Breast epithelium (tissue), 4 donors: ENCODE data around the gene GPR31. TPM values are rescaled to one million over a fixed set of nuclear protein-coding genes. Genes with fewer than 3 reads are reported as not detected.

Experiments used
- DNase-seq, 2 donors: peaks; one replicate each; pipeline ENCODE4 v3.0.0-alpha.2; 2019; ENCODE audit warnings: low spot score in 2 of 2
- H3K27ac ChIP-seq, 2 donors: fragments of 200-600 bp; sonication (generic) in 1 of 2; one replicate each; pipeline ENCODE4 v1.5.1; 2016 to 2019; ENCODE audit warnings: mild to moderate bottlenecking in 1 of 2
- H3K27me3 ChIP-seq, 2 donors: fragments of 200-600 bp; sonication (generic) in 1 of 2; one replicate each; pipeline versions ENCODE4 v1.5.1 to v1.6.0; 2017 to 2019; ENCODE audit warnings: control low read depth in 1 of 2, mild to moderate bottlenecking in 1 of 2
- H3K36me3 ChIP-seq: fragments of 200-600 bp; one replicate; pipeline ENCODE4 v1.5.1; 2019
- H3K4me1 ChIP-seq, 2 donors: fragments of 200-600 bp; sonication (generic); one replicate each; pipeline ENCODE4 v1.5.1; 2016 to 2019; ENCODE audit warnings: control low read depth in 1 of 2
- H3K4me3 ChIP-seq, 3 donors: fragments of 200-600 bp; sonication (generic); 1 replicate in 2 of 3; 2 replicates in 1 of 3; pipeline ENCODE4 v1.5.1; 2016 to 2019; ENCODE audit warnings: mild to moderate bottlenecking in 3 of 3, moderate library complexity in 2 of 3
- H3K9me3 ChIP-seq, 2 donors: fragments of 200-600 bp; sonication (generic) in 1 of 2; one replicate each; pipeline ENCODE4 v1.5.1; 2016 to 2019; ENCODE audit warnings: control low read depth in 1 of 2
- POLR2A ChIP-seq: fragments of 450-650 bp; IDR thresholded peaks from one replicate; pipeline ENCODE4 v1.6.1; 2016; ENCODE audit warnings: antibody characterized with exemption, mild to moderate bottlenecking, moderate library complexity
- POLR2AphosphoS5 ChIP-seq, 3 donors: sonication (generic); formaldehyde crosslinking; IDR thresholded peaks; one replicate each; pipeline ENCODE4 v1.6.1; 2017; ENCODE audit warnings: antibody characterized with exemption in 3 of 3
- intact Hi-C: fragments of 100-400 bp; cut with DNase I; formaldehyde crosslinking; loops from one replicate; pipeline ENCODE4 v1.15.1; 2023; ENCODE audit warnings: low total_unique reads
- total RNA-seq, 3 donors: library from RNA; depleted of rRNA; stranded (reverse); fragments of >200 nt; gene quantifications; one replicate each; pipeline ENCODE4 v1.1.0, GENCODE V29; 2016
- TF ChIP-seq, protein P1 (sequence below), 3 donors: fragments of 450-650 bp; IDR thresholded peaks; one replicate each; pipeline ENCODE4 v1.5.1; 2016 to 2017; ENCODE audit warnings: antibody characterized with exemption in 3 of 3, mild to moderate bottlenecking in 3 of 3, moderate library complexity in 3 of 3

GPR31 gene
- total RNA-seq, 3 donors from 2014 or later, result not detected

DNA sequence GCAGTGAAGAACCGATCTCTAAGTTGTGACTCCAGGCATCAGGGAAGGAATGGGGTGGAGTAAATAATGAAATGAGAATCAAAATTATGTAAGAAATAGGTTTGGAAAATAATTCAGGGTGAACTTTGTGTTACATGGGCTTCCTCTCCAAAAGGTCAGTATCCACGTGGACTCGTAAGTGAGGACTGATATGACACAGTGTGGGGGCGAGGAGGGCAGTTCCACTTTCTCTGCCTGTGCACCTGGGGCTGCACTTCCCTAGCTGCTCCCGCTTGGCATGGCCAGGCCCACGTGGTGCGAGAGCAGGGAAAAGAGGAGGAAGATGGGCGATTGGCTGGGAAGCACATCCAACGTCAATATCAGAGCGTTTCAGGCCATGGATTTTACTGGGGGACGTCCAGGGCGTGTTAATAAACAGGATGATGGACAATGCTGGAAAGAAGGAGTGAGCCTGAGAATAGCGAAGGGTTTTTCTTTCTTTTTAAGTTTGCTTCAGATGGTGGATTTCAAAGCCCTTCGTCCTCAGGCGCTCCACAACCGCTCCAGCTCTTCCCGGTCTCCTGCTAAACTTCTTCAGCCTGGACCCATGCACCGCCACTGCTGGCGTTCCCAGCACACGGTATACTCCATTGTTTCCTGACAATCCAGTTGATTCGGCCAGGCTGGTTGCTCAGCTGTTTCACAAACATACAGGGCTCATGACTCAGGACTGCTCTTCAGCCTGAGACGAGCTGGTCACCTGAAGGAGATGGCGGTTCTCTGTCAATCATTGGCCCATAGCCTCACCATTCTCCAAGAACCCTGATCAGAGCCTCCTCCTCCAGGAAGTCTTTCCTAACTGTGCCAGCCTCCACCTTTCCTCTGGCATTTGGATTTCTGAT lies 23.1 kb downstream of the GPR31 start:
- H3K9me3 ChIP-seq, result no peaks in the 10 kb centered on the region
- no peaks in the 10 kb centered on the region for H3K36me3 ChIP-seq
- no peak overlapping the region for H3K4me3 ChIP-seq
- TF ChIP-seq POLR2A (no peak), POLR2AphosphoS5 (IDR thresholded peaks at IDR 0.05) (no peak)
- TF ChIP-seq, protein P1, sequence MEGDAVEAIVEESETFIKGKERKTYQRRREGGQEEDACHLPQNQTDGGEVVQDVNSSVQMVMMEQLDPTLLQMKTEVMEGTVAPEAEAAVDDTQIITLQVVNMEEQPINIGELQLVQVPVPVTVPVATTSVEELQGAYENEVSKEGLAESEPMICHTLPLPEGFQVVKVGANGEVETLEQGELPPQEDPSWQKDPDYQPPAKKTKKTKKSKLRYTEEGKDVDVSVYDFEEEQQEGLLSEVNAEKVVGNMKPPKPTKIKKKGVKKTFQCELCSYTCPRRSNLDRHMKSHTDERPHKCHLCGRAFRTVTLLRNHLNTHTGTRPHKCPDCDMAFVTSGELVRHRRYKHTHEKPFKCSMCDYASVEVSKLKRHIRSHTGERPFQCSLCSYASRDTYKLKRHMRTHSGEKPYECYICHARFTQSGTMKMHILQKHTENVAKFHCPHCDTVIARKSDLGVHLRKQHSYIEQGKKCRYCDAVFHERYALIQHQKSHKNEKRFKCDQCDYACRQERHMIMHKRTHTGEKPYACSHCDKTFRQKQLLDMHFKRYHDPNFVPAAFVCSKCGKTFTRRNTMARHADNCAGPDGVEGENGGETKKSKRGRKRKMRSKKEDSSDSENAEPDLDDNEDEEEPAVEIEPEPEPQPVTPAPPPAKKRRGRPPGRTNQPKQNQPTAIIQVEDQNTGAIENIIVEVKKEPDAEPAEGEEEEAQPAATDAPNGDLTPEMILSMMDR (IDR thresholded peaks at IDR 0.05), result no peak
- H3K27me3 ChIP-seq, result no peaks in the 10 kb centered on the region
- no peak for DNase-seq
- H3K4me1 ChIP-seq, result no peaks in the 10 kb centered on the region
- intact Hi-C loops, result no loop called here
- no peak overlapping the region for H3K27ac ChIP-seq

DNA sequence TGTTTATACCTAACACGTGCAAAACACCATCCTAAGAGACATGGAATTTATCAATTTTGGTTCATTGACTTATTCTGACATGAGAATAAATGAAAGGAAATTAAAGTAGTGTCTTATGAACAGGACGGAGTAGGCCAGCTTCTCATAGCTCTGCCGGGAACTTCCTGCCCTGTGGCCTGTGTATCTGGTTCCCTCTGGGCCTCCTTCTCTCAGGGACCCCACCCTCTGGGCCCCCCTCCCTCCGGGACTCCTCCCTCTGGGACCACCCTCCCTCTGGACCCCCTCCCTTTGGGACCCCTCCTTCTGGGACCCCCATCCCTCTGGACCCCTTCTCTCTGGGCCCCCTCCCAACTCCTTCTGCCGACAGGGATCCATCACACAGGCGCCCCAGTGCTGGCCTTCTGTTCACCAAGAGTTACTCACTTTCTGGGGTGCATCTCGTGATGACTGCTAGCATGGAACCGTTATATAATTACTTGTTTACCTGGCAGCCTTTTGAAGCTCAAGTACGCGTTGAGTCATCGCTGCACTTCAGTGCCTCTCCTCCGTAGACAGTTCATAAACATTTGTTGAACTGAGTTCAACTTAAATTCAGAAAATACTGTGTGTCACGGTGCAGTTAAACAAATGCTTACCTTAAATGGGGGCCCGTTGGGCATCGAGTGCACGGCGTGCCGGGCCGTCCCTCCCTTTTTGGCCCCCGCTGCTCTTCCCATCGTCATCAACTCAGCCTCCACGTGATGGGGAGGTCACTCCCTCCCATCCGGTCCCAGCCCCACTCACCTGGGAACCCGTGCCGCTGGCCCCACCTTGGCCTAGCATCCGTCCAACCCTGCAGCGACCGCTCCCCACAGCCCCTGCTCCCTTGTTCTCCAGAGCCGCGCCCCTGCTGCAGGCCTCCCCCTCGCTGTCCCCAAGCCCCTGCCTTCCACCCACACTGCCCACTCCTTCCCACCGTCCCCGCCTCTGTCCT lies 26.8 kb downstream of the GPR31 start:
- TF ChIP-seq, protein P1 (IDR thresholded peaks at IDR 0.05), result no peak
- no peak for TF ChIP-seq POLR2A
- no peak for TF ChIP-seq POLR2AphosphoS5 (IDR thresholded peaks at IDR 0.05)
- no peak overlapping the region for H3K27ac ChIP-seq
- intact Hi-C loops, result no loop called here
- H3K4me3 ChIP-seq, result no peak overlapping the region
- H3K27me3 ChIP-seq, result no peaks in the 10 kb centered on the region
- no peaks in the 10 kb centered on the region for H3K4me1 ChIP-seq
- no peaks in the 10 kb centered on the region for H3K36me3 ChIP-seq
- no peak for DNase-seq
- no peaks in the 10 kb centered on the region for H3K9me3 ChIP-seq

DNA sequence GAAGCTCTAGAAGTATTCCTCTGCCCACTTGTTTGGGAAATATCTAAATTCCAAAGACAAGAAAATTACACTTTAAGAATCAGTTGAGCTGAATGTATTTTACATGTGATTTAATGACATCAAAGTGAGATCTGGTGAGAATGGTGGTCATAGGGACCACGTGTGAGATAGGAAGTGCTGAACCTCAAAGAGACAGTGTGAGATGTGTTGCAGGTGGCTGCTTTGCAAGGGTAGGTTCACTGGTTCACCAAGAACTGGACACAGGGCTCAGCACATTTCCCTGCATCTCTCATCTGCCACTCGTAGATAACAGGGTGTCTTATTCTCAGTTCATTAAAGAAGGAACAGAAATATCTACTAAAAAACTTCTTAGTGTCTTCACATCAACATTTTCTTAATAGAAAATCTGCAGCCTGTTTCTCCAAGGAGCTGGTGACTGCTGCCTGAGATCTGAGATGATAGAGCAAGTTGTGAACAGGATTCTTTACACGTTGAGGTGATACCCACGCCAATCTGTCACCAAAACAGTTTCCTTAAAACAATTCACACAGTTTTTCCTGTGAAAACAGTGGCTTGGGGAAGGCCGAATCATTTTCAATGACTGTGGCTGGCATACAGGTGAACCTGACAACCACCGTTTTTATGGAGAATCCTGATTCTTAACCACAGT lies 27.6 kb downstream of the GPR31 start:
- TF ChIP-seq POLR2AphosphoS5 (IDR thresholded peaks at IDR 0.05) (no peak), POLR2A (no peak)
- TF ChIP-seq, protein P1 (IDR thresholded peaks at IDR 0.05), result no peak
- no peaks in the 10 kb centered on the region for H3K36me3 ChIP-seq
- no peak overlapping the region for H3K4me3 ChIP-seq
- H3K27ac ChIP-seq, result no peak overlapping the region
- no peak for DNase-seq
- no peaks in the 10 kb centered on the region for H3K9me3 ChIP-seq
- H3K4me1 ChIP-seq, result no peaks in the 10 kb centered on the region
- intact Hi-C loops, result no loop called here
- H3K27me3 ChIP-seq, result no peaks in the 10 kb centered on the region

DNA sequence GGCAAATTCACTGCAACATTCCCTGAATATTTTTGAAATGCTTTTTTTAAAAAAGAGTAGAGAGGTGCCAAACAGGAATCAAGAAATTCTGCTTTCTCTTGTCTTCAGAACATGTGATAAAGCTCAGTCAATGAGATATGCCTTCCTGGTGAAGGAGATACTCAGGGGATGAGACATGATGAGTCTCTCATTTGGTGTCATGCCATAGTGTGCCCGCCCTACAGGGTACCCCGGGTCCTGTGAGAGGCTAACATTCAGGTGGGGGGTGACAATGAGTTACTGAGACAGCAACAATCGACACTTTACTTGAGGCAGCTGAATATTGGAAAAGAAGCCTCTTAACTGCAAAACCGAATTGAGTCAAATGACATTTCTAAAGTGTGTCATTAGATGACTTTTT lies 28.2 kb downstream of the GPR31 start:
- Histone ChIP-seq H3K27me3 (no peaks in the 10 kb centered on the region), H3K4me1 (no peaks in the 10 kb centered on the region), H3K4me3 (no peak overlapping the region), H3K9me3 (no peaks in the 10 kb centered on the region), H3K27ac (no peak overlapping the region), H3K36me3 (no peaks in the 10 kb centered on the region)
- TF ChIP-seq, protein P1 (IDR thresholded peaks at IDR 0.05), result no peak
- TF ChIP-seq POLR2A (no peak), POLR2AphosphoS5 (IDR thresholded peaks at IDR 0.05) (no peak)
- DNase-seq, result no peak
- intact Hi-C loops, result no loop called here
